Activated T-helper 2 cell treated with anti-CD3 and anti-CD28 coated beads, Interferon-gamma antibody, Interleukin-2, Interleukin-4, amounts not matched to agents 10 μg/mL and 5 μg/mL and 100 μg/mL, durations not matched to agents 14 hours and 24 hours and 36 hours (primary cell): ENCODE results near the gene CBX3. TPM values are rescaled to one million over a fixed set of nuclear protein-coding genes. Genes with fewer than 3 reads are reported as not detected.
"Not testable (repeated sequence)": the region's sequence is repeated elsewhere in the genome, so short reads cannot be mapped to it uniquely, and the experiment has no call there.

Experiments used
- DNase-seq: peaks from one replicate; pipeline ENCODE4 v3.0.0; 2021; ENCODE audit warnings: low spot score
- H3K27ac Mint-ChIP-seq: one replicate; pipeline ENCODE4 v1.8.0; 2021; ENCODE audit warnings: mixed read lengths
- H3K27me3 Mint-ChIP-seq: one replicate; pipeline ENCODE4 v1.8.0; 2021; ENCODE audit warnings: low read depth, mixed read lengths
- H3K36me3 Mint-ChIP-seq: one replicate; pipeline ENCODE4 v1.8.0; 2021; ENCODE audit warnings: low read depth, mixed read lengths
- H3K4me1 Mint-ChIP-seq: one replicate; pipeline ENCODE4 v1.8.0; 2021; ENCODE audit warnings: low read depth, mixed read lengths
- H3K4me3 Mint-ChIP-seq: one replicate; pipeline ENCODE4 v1.8.0; 2021; ENCODE audit warnings: low read depth, mild to moderate bottlenecking, moderate library complexity, mixed read lengths
- H3K9me3 Mint-ChIP-seq: one replicate; pipeline ENCODE4 v1.8.0; 2021; ENCODE audit warnings: mixed read lengths
- intact Hi-C: fragments of 100-400 bp; cut with micrococcal nuclease; formaldehyde crosslinking; loops from one replicate; pipeline ENCODE4 v1.15.1; 2023
- total RNA-seq: library from RNA; stranded (reverse); gene quantifications from 2 replicates; pipeline ENCODE4 v1.2.3, GENCODE V29; 2022

The CBX3 gene
- total RNA-seq, 1 donor from 2014 or later, result 275 TPM

DNA sequence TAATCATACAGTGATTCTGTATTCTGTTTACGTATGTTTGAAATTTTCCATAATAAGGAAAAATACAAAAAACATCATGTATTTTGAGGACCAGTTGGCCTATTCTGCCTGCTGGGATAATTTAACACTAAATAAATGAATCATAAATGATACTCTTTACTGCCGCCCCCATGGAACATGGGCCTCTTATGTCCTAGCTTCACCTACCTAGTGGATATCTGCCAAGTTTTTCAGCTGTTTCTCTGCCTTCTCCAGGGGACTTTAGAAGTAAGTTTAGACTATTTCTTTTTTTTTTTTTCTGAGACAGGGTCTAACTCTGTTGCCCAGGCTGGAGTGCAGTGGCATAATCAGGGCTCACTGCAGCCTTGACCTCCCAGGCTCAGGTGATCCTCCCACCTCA lies 39.1 kb upstream of the CBX3 start:
- H3K36me3 Mint-ChIP-seq, result peaks cover 72% of the 10 kb centered on the region
- H3K4me1 Mint-ChIP-seq, result peaks cover 68% of the 10 kb centered on the region
- H3K27ac Mint-ChIP-seq, result no peak overlapping the region
- DNase-seq, result no peak
- no peak overlapping the region for H3K4me3 Mint-ChIP-seq
- peaks cover 10% of the 10 kb centered on the region for H3K9me3 Mint-ChIP-seq
- intact Hi-C loops, result no loop called here
- H3K27me3 Mint-ChIP-seq, result no peaks in the 10 kb centered on the region

- intact Hi-C loops, H3K27ac Mint-ChIP-seq, H3K27me3 Mint-ChIP-seq, DNase-seq, H3K4me3 Mint-ChIP-seq: not testable (repeated sequence)
- peaks cover 56% of the 10 kb centered on the region for H3K4me1 Mint-ChIP-seq
- H3K36me3 Mint-ChIP-seq, result peaks cover 64% of the 10 kb centered on the region
- peaks cover 10% of the 10 kb centered on the region for H3K9me3 Mint-ChIP-seq
These were observed 37.7 kb upstream of the CBX3 start for GRCh38 chr7:26163804-26164203.

GRCh38 chr7:26165950-26166683 lies 35.4 kb upstream of the CBX3 start:
- H3K27ac Mint-ChIP-seq, result peak overlapping the region; percentile 88
- peaks cover 40% of the 10 kb centered on the region for H3K4me1 Mint-ChIP-seq
- H3K9me3 Mint-ChIP-seq, result peaks cover 10% of the 10 kb centered on the region
- peaks cover 71% of the 10 kb centered on the region for H3K36me3 Mint-ChIP-seq
- no peak for DNase-seq
- no peaks in the 10 kb centered on the region for H3K27me3 Mint-ChIP-seq
- intact Hi-C loops, result loop anchor here (1.0 kb wide), 1 partner anchor 10 kb away; no protein-coding TSS in a partner anchor
- H3K4me3 Mint-ChIP-seq, result no peak overlapping the region

GRCh38 chr7:26166684-26167266 lies 34.8 kb upstream of the CBX3 start:
- peaks cover 10% of the 10 kb centered on the region for H3K9me3 Mint-ChIP-seq
- intact Hi-C loops, result loop anchor here (1.0 kb wide), 1 partner anchor 10 kb away; no protein-coding TSS in a partner anchor
- no peak overlapping the region for H3K4me3 Mint-ChIP-seq
- no peaks in the 10 kb centered on the region for H3K27me3 Mint-ChIP-seq
- no peak for DNase-seq
- H3K27ac Mint-ChIP-seq, result peak overlapping the region; percentile 88
- peaks cover 77% of the 10 kb centered on the region for H3K36me3 Mint-ChIP-seq
- peaks cover 40% of the 10 kb centered on the region for H3K4me1 Mint-ChIP-seq

DNA sequence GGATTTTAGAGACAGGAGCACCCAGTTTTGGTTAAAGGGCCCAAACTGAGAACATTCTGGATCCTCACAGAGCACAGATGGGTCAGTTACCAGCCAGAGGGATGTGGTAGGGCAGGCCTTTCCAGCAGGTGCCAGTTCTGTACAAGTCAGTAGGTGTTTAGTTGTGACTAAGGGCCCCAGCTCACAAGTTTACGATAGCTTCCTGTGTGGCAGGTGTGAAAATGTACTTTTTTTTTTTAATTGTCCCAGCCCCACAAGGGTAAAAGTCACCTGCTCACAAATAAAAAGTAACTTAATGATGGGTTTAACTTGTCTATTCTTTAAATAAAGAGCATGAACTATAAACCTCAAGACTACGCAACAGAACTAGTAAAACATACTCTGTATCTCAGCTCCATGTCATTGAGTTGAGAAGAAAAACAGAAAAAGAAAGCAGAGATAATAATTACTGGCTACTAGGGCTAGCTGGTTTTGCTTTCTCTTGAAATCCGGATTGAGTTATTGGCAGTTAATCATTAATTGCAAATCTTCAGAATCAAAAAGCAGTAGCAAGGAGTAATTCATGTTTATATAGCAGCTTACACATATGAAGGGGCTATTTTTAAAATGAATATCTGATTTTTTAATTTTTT lies 34.1 kb upstream of the CBX3 start:
- Mint-ChIP-seq H3K27me3 (no peaks in the 10 kb centered on the region), H3K9me3 (peaks cover 10% of the 10 kb centered on the region), H3K27ac (peak overlapping the region; percentile 88), H3K36me3 (peaks cover 77% of the 10 kb centered on the region), H3K4me1 (peaks cover 36% of the 10 kb centered on the region), H3K4me3 (no peak overlapping the region)
- intact Hi-C loops, result no loop called here
- DNase-seq, result no peak

GRCh38 chr7:26168458-26169023 lies 33.0 kb upstream of the CBX3 start:
- Mint-ChIP-seq H3K4me3 (no peak overlapping the region), H3K27me3 (no peaks in the 10 kb centered on the region), H3K4me1 (peaks cover 33% of the 10 kb centered on the region), H3K36me3 (peaks cover 73% of the 10 kb centered on the region), H3K9me3 (peaks cover 10% of the 10 kb centered on the region), H3K27ac (no peak overlapping the region)
- no peak for DNase-seq
- intact Hi-C loops, result no loop called here

GRCh38 chr7:26169271-26169670 lies 32.3 kb upstream of the CBX3 start:
- Mint-ChIP-seq H3K4me3 (no peak overlapping the region), H3K9me3 (peaks cover 4% of the 10 kb centered on the region), H3K27ac (no peak overlapping the region), H3K4me1 (peaks cover 36% of the 10 kb centered on the region), H3K27me3 (no peaks in the 10 kb centered on the region), H3K36me3 (peaks cover 75% of the 10 kb centered on the region)
- DNase-seq, result no peak
- intact Hi-C loops, result no loop called here

- Mint-ChIP-seq H3K36me3 (peaks cover 66% of the 10 kb centered on the region), H3K27ac (no peak overlapping the region), H3K4me3 (no peak overlapping the region), H3K27me3 (no peaks in the 10 kb centered on the region), H3K4me1 (peaks cover 34% of the 10 kb centered on the region), H3K9me3 (no peaks in the 10 kb centered on the region)
- intact Hi-C loops, result no loop called here
- no peak for DNase-seq
These were observed 30.9 kb upstream of the CBX3 start for GRCh38 chr7:26170663-26171062.

DNA sequence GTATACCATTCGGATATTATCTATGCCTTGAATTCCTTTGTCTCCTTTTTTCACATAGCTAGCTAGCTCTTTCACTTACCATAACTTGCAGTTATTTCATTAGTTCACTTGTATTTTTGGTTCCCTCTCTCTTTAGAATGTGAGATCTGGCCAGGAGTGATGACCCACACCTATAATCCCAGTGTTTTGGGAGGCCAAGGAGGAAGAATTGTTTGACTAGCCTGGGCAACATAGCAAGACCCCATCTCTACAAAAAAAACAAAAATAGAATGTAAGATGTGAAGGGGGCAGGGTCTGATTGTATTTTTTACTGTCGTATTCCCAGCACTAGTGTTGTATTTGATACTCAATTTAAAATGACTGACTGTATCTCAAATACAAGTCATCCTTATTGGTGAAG lies 29.9 kb upstream of the CBX3 start:
- intact Hi-C loops, result no loop called here

GRCh38 chr7:26172048-26172447 lies 29.5 kb upstream of the CBX3 start:
- intact Hi-C loops, result no loop called here
- H3K27me3 Mint-ChIP-seq, result no peaks in the 10 kb centered on the region
- peaks cover 55% of the 10 kb centered on the region for H3K36me3 Mint-ChIP-seq
- H3K27ac Mint-ChIP-seq, result no peak overlapping the region
- H3K9me3 Mint-ChIP-seq, result no peaks in the 10 kb centered on the region
- peaks cover 23% of the 10 kb centered on the region for H3K4me1 Mint-ChIP-seq
- no peak for DNase-seq
- H3K4me3 Mint-ChIP-seq, result no peak overlapping the region

More for the DNA sequence above, 29.9 kb upstream of the CBX3 start:
- no peak for DNase-seq
- peaks cover 60% of the 10 kb centered on the region for H3K36me3 Mint-ChIP-seq
- H3K9me3 Mint-ChIP-seq, result no peaks in the 10 kb centered on the region
- H3K27ac Mint-ChIP-seq, result no peak overlapping the region
- peaks cover 28% of the 10 kb centered on the region for H3K4me1 Mint-ChIP-seq
- no peak overlapping the region for H3K4me3 Mint-ChIP-seq
- H3K27me3 Mint-ChIP-seq, result no peaks in the 10 kb centered on the region

- intact Hi-C loops, H3K27ac Mint-ChIP-seq, H3K27me3 Mint-ChIP-seq, DNase-seq, H3K9me3 Mint-ChIP-seq, H3K4me3 Mint-ChIP-seq: not testable (repeated sequence)
- Mint-ChIP-seq H3K4me1 (peaks cover 18% of the 10 kb centered on the region), H3K36me3 (peaks cover 50% of the 10 kb centered on the region)
These were observed 25.6 kb upstream of the CBX3 start for GRCh38 chr7:26175903-26176302.

GRCh38 chr7:26176696-26177095 lies 24.8 kb upstream of the CBX3 start:
- H3K27me3 Mint-ChIP-seq, H3K4me3 Mint-ChIP-seq, H3K27ac Mint-ChIP-seq, H3K9me3 Mint-ChIP-seq, DNase-seq, intact Hi-C loops: not testable (repeated sequence)
- H3K4me1 Mint-ChIP-seq, result peaks cover 23% of the 10 kb centered on the region
- H3K36me3 Mint-ChIP-seq, result peaks cover 48% of the 10 kb centered on the region

- intact Hi-C loops, H3K4me3 Mint-ChIP-seq, DNase-seq, H3K9me3 Mint-ChIP-seq, H3K27me3 Mint-ChIP-seq: not testable (repeated sequence)
- H3K36me3 Mint-ChIP-seq, result peaks cover 47% of the 10 kb centered on the region
- peak overlapping the region; percentile 51 for H3K27ac Mint-ChIP-seq
- peaks cover 23% of the 10 kb centered on the region for H3K4me1 Mint-ChIP-seq
These were observed 24.3 kb upstream of the CBX3 start for GRCh38 chr7:26177269-26177668.
